ENCODE data around the gene INIP. TPM values are rescaled to one million over a fixed set of nuclear protein-coding genes. Genes with fewer than 3 reads are reported as not detected.
A peak's percentile ranks its signal among the peaks of the same experiment; 100 is the strongest.

INIP gene
- total and polyA plus RNA-seq, 2 of the 13 experiments (the other 11 are each of a cell fraction or from before 2014, with no cell fraction given) = 13.6 to 28.6 TPM

GRCh38 chr9:112751056-112751795, 33.3 kb upstream of the INIP start (continued):
- TF ChIP-seq ZNF503 (CRISPR knock-in tag; IDR thresholded peaks at IDR 0.05) (peak; percentile 38; the same call in 1 of the 2 replicates), ZNF713 (CRISPR knock-in tag; IDR thresholded peaks at IDR 0.05) (no peak), PATZ1 (CRISPR knock-in tag; IDR thresholded peaks at IDR 0.05) (0 out of 2 replicates have a peak, but pooled peaks have one; percentile 7), ZNF275 (CRISPR knock-in tag; IDR thresholded peaks at IDR 0.05; ENCODE audit: borderline replicate concordance) (no peak), ZNF572 (CRISPR knock-in tag; IDR thresholded peaks at IDR 0.05) (0 out of 2 replicates have a peak, but pooled peaks have one; percentile 37), ZKSCAN1 (IDR thresholded peaks at IDR 0.05; ENCODE audit: low read length) (no peak), RBFOX2 (IDR thresholded peaks at IDR 0.05; ENCODE audit: low read depth, low read length) (peak; percentile 56)
